NB4 (cell line): ENCODE data around the gene EHBP1L1.

Source experiments
- DNase-seq: peaks from one replicate; pipeline ENCODE4 v3.0.0; 2010; ENCODE audit warnings: low read depth
- H3K4me3 ChIP-seq: one replicate; pipeline ENCODE4 v1.5.1; 2011; ENCODE audit warnings: mild to moderate bottlenecking, low read depth, low read length, moderate library complexity
- CTCF ChIP-seq: IDR thresholded peaks from one replicate; pipeline ENCODE4 v1.5.1; 2012; ENCODE audit warnings: low read depth, low read length
- MYC ChIP-seq: IDR thresholded peaks from 2 replicates; pipeline ENCODE4 v1.6.1; 2011; ENCODE audit warnings: low read depth, low read length
- POLR2A ChIP-seq: IDR thresholded peaks from 2 replicates; pipeline ENCODE4 v1.6.1; 2011; ENCODE audit warnings: mild to moderate bottlenecking; ENCODE audit not compliant: insufficient read length; ENCODE audit errors: extremely low read depth
- TF ChIP-seq, protein P1 (sequence below): IDR thresholded peaks from 2 replicates; pipeline ENCODE4 v1.6.1; 2011; ENCODE audit warnings: low read depth, low read length

The EHBP1L1 gene

DNA sequence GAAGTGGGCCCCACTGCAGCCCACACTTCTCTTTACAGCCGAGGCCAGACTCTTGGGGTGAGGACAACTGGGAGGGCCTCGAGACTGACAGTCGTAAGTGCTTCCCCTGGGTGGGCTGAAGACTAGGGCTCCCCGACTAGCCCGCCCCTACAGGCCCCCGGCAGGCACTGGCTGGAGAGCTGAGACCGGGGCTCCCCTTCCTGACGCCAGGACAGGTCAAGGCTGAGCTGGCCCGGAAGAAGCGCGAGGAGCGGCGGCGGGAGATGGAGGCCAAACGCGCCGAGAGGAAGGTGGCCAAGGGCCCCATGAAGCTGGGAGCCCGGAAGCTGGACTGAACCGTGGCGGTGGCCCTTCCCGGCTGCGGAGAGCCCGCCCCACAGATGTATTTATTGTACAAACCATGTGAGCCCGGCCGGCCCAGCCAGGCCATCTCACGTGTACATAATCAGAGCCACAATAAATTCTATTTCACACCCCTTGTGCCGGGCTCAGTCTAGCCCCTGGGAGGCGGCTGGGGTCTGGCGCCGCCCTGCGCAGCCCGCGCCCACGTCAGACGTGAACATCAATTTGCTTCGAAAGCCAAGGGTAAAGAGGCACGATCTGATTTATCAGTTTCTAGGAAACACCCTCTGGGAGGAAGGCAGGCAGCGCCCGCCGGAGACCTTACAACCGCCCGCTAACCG, 37.5 kb upstream of the EHBP1L1 start:
- no peak overlapping the region for H3K4me3 ChIP-seq
- DNase-seq = no peak
- TF ChIP-seq POLR2A (no peak), CTCF (no peak), MYC (no peak)
- TF ChIP-seq, protein P1, sequence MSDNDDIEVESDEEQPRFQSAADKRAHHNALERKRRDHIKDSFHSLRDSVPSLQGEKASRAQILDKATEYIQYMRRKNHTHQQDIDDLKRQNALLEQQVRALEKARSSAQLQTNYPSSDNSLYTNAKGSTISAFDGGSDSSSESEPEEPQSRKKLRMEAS = no peak

DNA sequence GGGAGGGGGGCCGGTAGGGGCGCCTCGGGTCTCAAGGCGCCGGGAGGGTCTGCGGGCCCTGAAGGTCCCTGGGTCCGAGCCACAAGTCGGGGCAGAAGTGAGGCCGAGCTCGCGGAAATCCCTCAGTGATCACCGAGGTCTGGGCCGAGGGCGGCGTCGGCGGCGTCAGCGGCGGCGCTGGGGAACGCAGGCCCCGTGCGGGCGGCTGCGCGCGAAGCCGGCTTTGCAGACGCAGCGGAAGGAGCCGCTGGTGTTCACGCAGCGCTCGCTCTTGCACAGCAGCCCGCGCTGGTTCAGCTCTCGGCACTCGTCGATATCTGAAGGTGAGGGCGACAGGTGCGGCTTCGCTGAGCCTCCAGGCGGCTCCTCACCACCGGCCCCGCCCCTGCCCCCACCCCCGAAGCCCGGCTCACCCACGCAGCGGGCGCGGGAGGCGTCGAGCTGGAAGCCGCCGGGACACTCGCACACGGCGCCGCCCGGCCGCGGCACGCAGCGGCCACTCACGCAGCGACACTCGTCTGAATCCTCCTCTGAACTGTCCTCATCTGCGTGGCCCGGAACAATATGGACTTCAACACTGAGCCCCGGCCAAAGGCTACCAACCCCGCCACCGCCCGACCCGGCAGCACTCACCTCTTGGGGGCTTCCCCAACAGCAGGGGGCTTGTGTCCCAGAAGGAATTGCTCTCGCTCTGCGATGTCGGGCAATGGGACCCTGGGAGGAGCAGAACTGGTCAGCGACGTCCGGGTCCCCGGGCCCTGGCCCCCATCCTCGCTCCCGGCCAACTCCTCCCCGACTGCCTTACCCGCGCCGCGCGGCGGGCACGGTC, 36.7 kb upstream of the EHBP1L1 start:
- no peak for TF ChIP-seq CTCF
- TF ChIP-seq POLR2A = no peak
- H3K4me3 ChIP-seq = no peak overlapping the region
- DNase-seq = no peak

GRCh38 chr11:65539744-65540289, 36.0 kb upstream of the EHBP1L1 start:
- H3K4me3 ChIP-seq = peak overlapping the region; percentile 64
- no peak for TF ChIP-seq CTCF
- no peak for TF ChIP-seq MYC
- no peak for TF ChIP-seq POLR2A
- TF ChIP-seq, protein P1 = no peak
- no peak for DNase-seq

- H3K4me3 ChIP-seq = peak overlapping the region; percentile 64
- DNase-seq = peak; percentile 91
Observed at GRCh38 chr11:65540290-65541092, 35.4 kb upstream of the EHBP1L1 start.

More at GRCh38 chr11:65540290-65541092, 35.4 kb upstream of the EHBP1L1 start:
- TF ChIP-seq POLR2A = no peak
- TF ChIP-seq CTCF = peak; percentile 72
- TF ChIP-seq MYC = peak; percentile 42; the same call in 1 of the 2 replicates
- TF ChIP-seq, protein P1 = peak; percentile 50; the same call in 1 of the 2 replicates
